HCT116 (cell line): Measurements from ENCODE around the gene SH3TC1. TPM values are rescaled to one million over a fixed set of nuclear protein-coding genes. Genes with fewer than 3 reads are reported as not detected.

Source experiments
- ATAC-seq: fragments of 200-7000 bp; cut with Tn5 transposase; 2 replicates; pipeline ENCODE4 v1.9.1; 2020; ENCODE audit warnings: mild to moderate bottlenecking, moderate library complexity
- BruUV-seq: library from RNA; stranded (reverse); fragments of 400-500 nt; replicated peaks from 2 replicates; lab custom pipeline; 2021; lab: Mats Ljungman, UMichigan
- CTCF ChIA-PET: fragments of 300-600 bp; sonication (Branson Sonifier 250); formaldehyde crosslinking; loops from one replicate; lab custom pipeline; 2021; ENCODE audit warnings: antibody characterized with exemption; lab: Charles Lee
- POLR2A ChIA-PET: fragments of 300-600, 350-600 bp; sonication (Branson Sonifier 250); formaldehyde crosslinking; loops from one replicate; lab custom pipeline; 2021; ENCODE audit warnings: antibody characterized with exemption; lab: Charles Lee
- RAD21 ChIA-PET, 2 experiments: fragments of 300-600 bp; sonication (Branson Sonifier 250); formaldehyde crosslinking; loops; one replicate each; lab custom pipeline; 2023; ENCODE audit warnings: low total read pairs in 2 of 2; ENCODE audit not compliant: uncharacterized antibody in 2 of 2, unreplicated experiment in 2 of 2, low non-redundant PET in 1 of 2; lab: Charles Lee
- DNase-seq: peaks from one replicate; pipeline ENCODE4 v3.0.0-alpha.2; 2010; ENCODE audit warnings: low read depth, low spot score
- H2AFZ ChIP-seq: fragments of 200-600 bp; shearing (Covaris generic), sonication (generic); 2 replicates; pipeline ENCODE4 v1.6.1; 2017; ENCODE audit warnings: low read depth, mixed run types, mixed read lengths, antibody characterized with exemption, low read length; ENCODE audit not compliant: poor library complexity, severe bottlenecking
- H3K27ac ChIP-seq: 2 replicates; pipeline ENCODE4 v1.5.1; 2012; ENCODE audit warnings: low read depth, low read length
- H3K27me3 ChIP-seq: fragments of 200-600 bp; sonication (generic); 2 replicates; pipeline ENCODE4 v1.6.1; 2016; ENCODE audit warnings: mixed run types, low read length, mixed read lengths; ENCODE audit not compliant: insufficient read depth
- H3K36me3 ChIP-seq, 2 experiments: fragments of 200-500 bp in 1 of 2; fragments of 200-600 bp in 1 of 2; sonication (Bioruptor generic) in 1 of 2; sonication (generic) in 1 of 2; 2 replicates each; pipeline versions ENCODE4 v1.5.1 to v1.6.1; 2014 to 2016; ENCODE audit warnings: low read length in 2 of 2, inconsistent platforms in 1 of 2, mixed read lengths in 1 of 2, mixed run types in 1 of 2; ENCODE audit not compliant: insufficient read depth in 2 of 2, control insufficient read depth in 1 of 2
- H3K4me1 ChIP-seq, 2 experiments: fragments of 200-600 bp in 1 of 2; sonication (generic) in 1 of 2; 2 replicates each; pipeline versions ENCODE4 v1.5.1 to v1.6.1; 2012 to 2017; ENCODE audit warnings: low read length in 2 of 2, inconsistent platforms in 1 of 2, mild to moderate bottlenecking in 1 of 2, mixed read lengths in 1 of 2, mixed run types in 1 of 2, moderate library complexity in 1 of 2; ENCODE audit not compliant: insufficient read depth in 2 of 2, control insufficient read depth in 1 of 2
- H3K4me2 ChIP-seq: fragments of 200-600 bp; sonication (generic); 2 replicates; pipeline ENCODE4 v1.6.1; 2017; ENCODE audit warnings: mixed run types, low read length, mixed read lengths
- H3K4me3 ChIP-seq, 2 experiments: fragments of 200-600 bp in 1 of 2; sonication (generic) in 1 of 2; replicated peaks in 1 of 2; 2 replicates each; pipeline ENCODE4 v1.5.1; 2011 to 2016; ENCODE audit warnings: low read length in 2 of 2, control low read depth in 1 of 2, low read depth in 1 of 2, mild to moderate bottlenecking in 1 of 2, mixed read lengths in 1 of 2, mixed run types in 1 of 2
- H3K79me2 ChIP-seq: fragments of 200-600 bp; sonication (generic); 2 replicates; pipeline ENCODE4 v1.6.1; 2017; ENCODE audit warnings: mild to moderate bottlenecking, mixed run types, low read length, moderate library complexity, mixed read lengths; ENCODE audit not compliant: insufficient read depth
- H3K9ac ChIP-seq: fragments of 200-600 bp; sonication (generic); 2 replicates; pipeline ENCODE4 v1.6.1; 2016; ENCODE audit warnings: low read length, mixed read lengths
- H3K9me2 ChIP-seq: fragments of 200-600 bp; sonication (generic), shearing (Covaris generic); 2 replicates; pipeline ENCODE4 v1.6.1; 2017; ENCODE audit warnings: mixed run types, mild to moderate bottlenecking, moderate library complexity; ENCODE audit not compliant: insufficient read depth
- H3K9me3 ChIP-seq, 2 experiments: fragments of 200-500 bp in 1 of 2; fragments of 200-600 bp in 1 of 2; sonication (Bioruptor generic) in 1 of 2; sonication (generic) in 1 of 2; 2 replicates each; pipeline ENCODE4 v1.6.1; 2014 to 2017; ENCODE audit warnings: low read length in 2 of 2, mixed read lengths in 2 of 2, inconsistent platforms in 1 of 2, low read depth in 1 of 2, mild to moderate bottlenecking in 1 of 2, mixed run types in 1 of 2, moderate library complexity in 1 of 2; ENCODE audit not compliant: control insufficient read depth in 1 of 2, insufficient read depth in 1 of 2
- H4K20me1 ChIP-seq: fragments of 200-600 bp; sonication (generic), shearing (Covaris generic); 2 replicates; pipeline ENCODE4 v1.6.1; 2017; ENCODE audit warnings: mixed run types, mild to moderate bottlenecking, moderate library complexity; ENCODE audit not compliant: insufficient read depth
- CBX3 ChIP-seq: IDR thresholded peaks from 2 replicates; pipeline ENCODE4 v1.6.1; 2012; ENCODE audit warnings: low read depth
- CTCF ChIP-seq, 3 experiments: fragments of 200-600 bp in 1 of 3; sonication (generic) in 1 of 3; IDR thresholded peaks in 2 of 3; conservative IDR thresholded peaks in 1 of 3; 2 replicates each; pipeline ENCODE4 v1.5.1; 2012 to 2017; ENCODE audit warnings: low read depth in 2 of 3, low read length in 2 of 3, antibody characterized with exemption in 1 of 3, borderline replicate concordance in 1 of 3, control low read depth in 1 of 3, mild to moderate bottlenecking in 1 of 3, mixed read lengths in 1 of 3, mixed run types in 1 of 3, moderate library complexity in 1 of 3; ENCODE audit not compliant: insufficient read depth in 1 of 3
- EZH2 ChIP-seq: fragments of 200-600 bp; sonication (generic); IDR thresholded peaks from 2 replicates; pipeline ENCODE4 v1.6.1; 2017; ENCODE audit warnings: antibody characterized with exemption, mixed run types
- JUND ChIP-seq: IDR thresholded peaks from 2 replicates; pipeline ENCODE4 v1.6.1; 2012
- POLR2AphosphoS5 ChIP-seq: IDR thresholded peaks from 2 replicates; pipeline ENCODE4 v1.6.1; 2011; ENCODE audit warnings: mild to moderate bottlenecking, low read depth, low read length, moderate library complexity
- RAD21 ChIP-seq: IDR thresholded peaks from 2 replicates; pipeline ENCODE4 v1.6.1; 2012; ENCODE audit warnings: low read depth, mild to moderate bottlenecking
- SP1 ChIP-seq: IDR thresholded peaks from 2 replicates; pipeline ENCODE4 v1.6.1; 2012; ENCODE audit warnings: low read depth
- TCF7L2 ChIP-seq: IDR thresholded peaks from 2 replicates; pipeline ENCODE4 v1.7.0; 2011; ENCODE audit warnings: borderline replicate concordance, inconsistent platforms; ENCODE audit not compliant: insufficient read depth, insufficient read length; ENCODE audit errors: extremely low read depth
- ZBTB33 ChIP-seq: IDR thresholded peaks from 2 replicates; pipeline ENCODE4 v1.6.1; 2011; ENCODE audit warnings: mild to moderate bottlenecking, low read length, moderate library complexity; ENCODE audit not compliant: insufficient replicate concordance; ENCODE audit errors: extremely low read depth
- ZFX ChIP-seq: fragments of 450-650 bp; IDR thresholded peaks from 2 replicates; pipeline ENCODE4 v1.6.1; 2017
- intact Hi-C: fragments of 100-400 bp; cut with micrococcal nuclease; formaldehyde crosslinking; loops from 2 replicates; pipeline ENCODE4 v1.10.0; 2022
- total RNA-seq: library from RNA; stranded (reverse); gene quantifications from one replicate; pipeline ENCODE4 v1.2.1, GENCODE V29; 2021; ENCODE audit not compliant: unreplicated experiment

SH3TC1 gene
- total RNA-seq, 1 experiment from 2014 or later, result 12.5 TPM

GRCh38 chr4:8173492-8174242 lies 25.4 kb upstream of the SH3TC1 start:
- no peaks in the 10 kb centered on the region for H3K9me2 ChIP-seq
- DNase-seq (no peak), ATAC-seq (no peak)
- peaks cover 0 to 7% of the 10 kb centered on the region in 2 experiments; a peak in 1 of 4 replicates for H3K4me1 ChIP-seq
- peaks cover 0 to 5% of the 10 kb centered on the region in 2 experiments; a peak in 1 of 4 replicates for H3K9me3 ChIP-seq
- ChIA-PET CTCF (no interaction called here), POLR2A (no interaction called here), RAD21 (no interaction called here)
- H3K79me2 ChIP-seq, result no peaks in the 10 kb centered on the region
- peak; percentile 25; the same call in 1 of the 2 replicates for TF ChIP-seq RAD21
- TF ChIP-seq TCF7L2, result no peak
- no peak overlapping the region for H2AFZ ChIP-seq
- H3K27ac ChIP-seq, result no peak overlapping the region
- H3K27me3 ChIP-seq, result 0 out of 2 replicates have a peak, but pooled peaks cover 5% of the 10 kb centered on the region
- no peaks in the 10 kb centered on the region for H4K20me1 ChIP-seq
- H3K4me2 ChIP-seq, result no peak overlapping the region
- no peak overlapping the region for H3K9ac ChIP-seq
- H3K36me3 ChIP-seq, result no peaks in the 10 kb centered on the region
- no peak overlapping the region for H3K4me3 ChIP-seq
- intact Hi-C loops, result no loop called here
- no TSS peak for BruUV-seq

- Histone ChIP-seq H3K27ac (no peak overlapping the region), H3K4me2 (no peak overlapping the region), H3K9me3 (no peaks in the 10 kb centered on the region), H3K9ac (no peak overlapping the region), H3K79me2 (no peaks in the 10 kb centered on the region), H2AFZ (no peak overlapping the region), H3K4me1 (peaks cover 0 to 7% of the 10 kb centered on the region in 2 experiments; a peak in 1 of 4 replicates), H3K36me3 (no peaks in the 10 kb centered on the region), H4K20me1 (no peaks in the 10 kb centered on the region), H3K4me3 (no peak overlapping the region), H3K27me3 (0 out of 2 replicates have a peak, but pooled peaks cover 5% of the 10 kb centered on the region), H3K9me2 (no peaks in the 10 kb centered on the region)
- ChIA-PET POLR2A (no interaction called here), RAD21 (no interaction called here), CTCF (no interaction called here)
- no TSS peak for BruUV-seq
- no peak for DNase-seq
- intact Hi-C loops, result no loop called here
- ATAC-seq, result no peak
- no peak for TF ChIP-seq CTCF (IDR thresholded peaks at IDR 0.05 in 2 of 3, conservative IDR thresholded peaks at IDR 0.05 in 1 of 3; ENCODE audit: borderline replicate concordance in 1 of 3, insufficient read depth in 1 of 3, low read depth in 2 of 3, low read length in 2 of 3)
- no peak for TF ChIP-seq SP1
- no peak for TF ChIP-seq ZBTB33
- no peak for TF ChIP-seq POLR2AphosphoS5
- TF ChIP-seq EZH2, result no peak
- TF ChIP-seq JUND, result no peak
- TF ChIP-seq ZFX, result no peak
- no peak for TF ChIP-seq CBX3
- no peak for TF ChIP-seq TCF7L2
Measured at GRCh38 chr4:8174970-8175369, 24.1 kb upstream of the SH3TC1 start.
